ENCODE data around the gene ADCY6.

DNA sequence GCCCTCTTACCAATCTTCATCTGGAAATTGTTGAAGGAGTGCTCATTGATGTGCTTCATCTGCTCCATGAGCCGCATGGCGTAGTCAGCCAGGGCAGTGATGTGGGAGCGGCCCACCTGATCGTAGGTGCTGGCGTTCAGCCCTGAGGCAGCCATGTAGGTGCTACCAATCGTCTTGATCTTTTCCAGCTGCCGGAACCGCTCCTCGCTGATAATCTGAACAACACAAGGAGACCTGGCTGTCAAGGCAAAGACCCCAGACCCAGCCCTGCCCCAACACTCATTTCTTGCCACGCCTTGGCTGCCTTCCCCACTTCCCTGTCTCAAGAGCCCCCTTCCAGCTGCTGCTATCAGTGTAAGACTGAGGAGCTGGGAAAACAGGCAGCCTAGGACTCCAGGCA lies 18.1 kb downstream of the ADCY6 start:
- TF ChIP-seq, protein P1, sequence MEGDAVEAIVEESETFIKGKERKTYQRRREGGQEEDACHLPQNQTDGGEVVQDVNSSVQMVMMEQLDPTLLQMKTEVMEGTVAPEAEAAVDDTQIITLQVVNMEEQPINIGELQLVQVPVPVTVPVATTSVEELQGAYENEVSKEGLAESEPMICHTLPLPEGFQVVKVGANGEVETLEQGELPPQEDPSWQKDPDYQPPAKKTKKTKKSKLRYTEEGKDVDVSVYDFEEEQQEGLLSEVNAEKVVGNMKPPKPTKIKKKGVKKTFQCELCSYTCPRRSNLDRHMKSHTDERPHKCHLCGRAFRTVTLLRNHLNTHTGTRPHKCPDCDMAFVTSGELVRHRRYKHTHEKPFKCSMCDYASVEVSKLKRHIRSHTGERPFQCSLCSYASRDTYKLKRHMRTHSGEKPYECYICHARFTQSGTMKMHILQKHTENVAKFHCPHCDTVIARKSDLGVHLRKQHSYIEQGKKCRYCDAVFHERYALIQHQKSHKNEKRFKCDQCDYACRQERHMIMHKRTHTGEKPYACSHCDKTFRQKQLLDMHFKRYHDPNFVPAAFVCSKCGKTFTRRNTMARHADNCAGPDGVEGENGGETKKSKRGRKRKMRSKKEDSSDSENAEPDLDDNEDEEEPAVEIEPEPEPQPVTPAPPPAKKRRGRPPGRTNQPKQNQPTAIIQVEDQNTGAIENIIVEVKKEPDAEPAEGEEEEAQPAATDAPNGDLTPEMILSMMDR (IDR thresholded peaks at IDR 0.05), result no peak
- TF ChIP-seq POLR2A (IDR thresholded peaks at IDR 0.05), result no peak
